DOHH2 (cell line): ENCODE data around the gene BLOC1S4.

Experiments
- H3F3A ChIP-seq: fragments of 200-600 bp; sonication (generic), shearing (Covaris generic); 2 replicates; pipeline ENCODE4 v1.6.0; 2016; ENCODE audit warnings: antibody characterized with exemption, mild to moderate bottlenecking; ENCODE audit not compliant: control insufficient read depth, insufficient read depth
- H3K27ac ChIP-seq: fragments of 200-600 bp; sonication (generic); 2 replicates; pipeline ENCODE4 v1.5.1; 2014; ENCODE audit warnings: low read depth, mild to moderate bottlenecking, low read length, moderate library complexity
- H3K27me3 ChIP-seq: fragments of 200-600 bp; sonication (generic); 2 replicates; pipeline ENCODE4 v1.6.1; 2014; ENCODE audit warnings: mild to moderate bottlenecking, low read length, mixed read lengths; ENCODE audit not compliant: control insufficient read depth
- H3K36me3 ChIP-seq: fragments of 200-600 bp; sonication (generic); 2 replicates; pipeline ENCODE4 v1.6.1; 2014; ENCODE audit warnings: mild to moderate bottlenecking, low read length, moderate library complexity, mixed read lengths; ENCODE audit not compliant: control insufficient read depth
- H3K4me1 ChIP-seq: fragments of 200-600 bp; sonication (generic); 2 replicates; pipeline ENCODE4 v1.6.1; 2014; ENCODE audit warnings: mild to moderate bottlenecking, low read length, mixed read lengths; ENCODE audit not compliant: control insufficient read depth
- H3K4me2 ChIP-seq: fragments of 200-600 bp; sonication (generic); 2 replicates; pipeline ENCODE4 v1.6.0; 2014; ENCODE audit warnings: mild to moderate bottlenecking, low read length, moderate library complexity
- H3K4me3 ChIP-seq: fragments of 200-600 bp; sonication (generic); 2 replicates; pipeline ENCODE4 v1.5.1; 2014; ENCODE audit warnings: mild to moderate bottlenecking, low read length, mixed read lengths
- H3K79me2 ChIP-seq: fragments of 200-600 bp; sonication (generic); 2 replicates; pipeline ENCODE4 v1.6.1; 2014; ENCODE audit warnings: mild to moderate bottlenecking, low read length, mixed read lengths; ENCODE audit not compliant: control insufficient read depth
- H3K9me2 ChIP-seq: fragments of 200-600 bp; sonication (generic); replicated peaks from 2 replicates; pipeline ENCODE4 v1.6.1; 2014; ENCODE audit warnings: mild to moderate bottlenecking, low read length, mixed read lengths; ENCODE audit not compliant: control insufficient read depth
- H3K9me3 ChIP-seq: fragments of 200-600 bp; sonication (generic); 2 replicates; pipeline ENCODE4 v1.6.1; 2014; ENCODE audit warnings: antibody characterized with exemption, low read length, mixed read lengths; ENCODE audit not compliant: control insufficient read depth, insufficient read depth
- H4K20me1 ChIP-seq: fragments of 200-600 bp; sonication (generic); 2 replicates; pipeline ENCODE4 v1.6.0; 2014; ENCODE audit warnings: low read depth, mild to moderate bottlenecking, antibody characterized with exemption, low read length, moderate library complexity; ENCODE audit not compliant: control insufficient read depth, insufficient read depth
- CTCF ChIP-seq: fragments of 200-600 bp; sonication (generic); IDR thresholded peaks from one replicate; pipeline ENCODE4 v1.5.1; 2014; ENCODE audit warnings: antibody characterized with exemption, mild to moderate bottlenecking, low read depth, low read length; ENCODE audit not compliant: poor library complexity, severe bottlenecking
- EZH2phosphoT487 ChIP-seq: fragments of 200-600 bp; sonication (generic); IDR thresholded peaks from 2 replicates; pipeline ENCODE4 v1.6.1; 2017; ENCODE audit warnings: borderline replicate concordance, mild to moderate bottlenecking, antibody characterized with exemption, low read length, moderate library complexity, mixed read lengths

The BLOC1S4 gene

GRCh38 chr4:6740347-6740746, 24.4 kb downstream of the BLOC1S4 start:
- H3K79me2 ChIP-seq, result no peaks in the 10 kb centered on the region
- no peaks in the 10 kb centered on the region for H3K9me2 ChIP-seq
- H3K4me3 ChIP-seq, result no peak overlapping the region
- H3K4me1 ChIP-seq, result no peaks in the 10 kb centered on the region
- H3K9me3 ChIP-seq, result no peaks in the 10 kb centered on the region
- no peaks in the 10 kb centered on the region for H3K27me3 ChIP-seq
- no peak overlapping the region for H3K4me2 ChIP-seq
- no peak for TF ChIP-seq EZH2phosphoT487
- no peak overlapping the region for H3K27ac ChIP-seq
- H3K36me3 ChIP-seq, result no peaks in the 10 kb centered on the region
- H3F3A ChIP-seq, result no peaks in the 10 kb centered on the region
- H4K20me1 ChIP-seq, result no peaks in the 10 kb centered on the region

- H3K4me2 ChIP-seq, result no peak overlapping the region
- H3K27me3 ChIP-seq, result no peaks in the 10 kb centered on the region
- H3K9me2 ChIP-seq, result no peaks in the 10 kb centered on the region
- H3K36me3 ChIP-seq, result no peaks in the 10 kb centered on the region
- no peaks in the 10 kb centered on the region for H3K79me2 ChIP-seq
- no peaks in the 10 kb centered on the region for H3K4me1 ChIP-seq
- no peaks in the 10 kb centered on the region for H4K20me1 ChIP-seq
- TF ChIP-seq EZH2phosphoT487 (no peak), CTCF (no peak)
- H3F3A ChIP-seq, result no peaks in the 10 kb centered on the region
- no peaks in the 10 kb centered on the region for H3K9me3 ChIP-seq
- no peak overlapping the region for H3K4me3 ChIP-seq
- H3K27ac ChIP-seq, result no peak overlapping the region
Measured at GRCh38 chr4:6742507-6742906, 26.5 kb downstream of the BLOC1S4 start.

GRCh38 chr4:6742989-6743388, 27.0 kb downstream of the BLOC1S4 start:
- no peaks in the 10 kb centered on the region for H3K79me2 ChIP-seq
- H3K4me2 ChIP-seq, result no peak overlapping the region
- no peak overlapping the region for H3K4me3 ChIP-seq
- no peaks in the 10 kb centered on the region for H3K4me1 ChIP-seq
- no peaks in the 10 kb centered on the region for H3K36me3 ChIP-seq
- H3F3A ChIP-seq, result no peaks in the 10 kb centered on the region
- no peak overlapping the region for H3K27ac ChIP-seq
- TF ChIP-seq CTCF, result no peak
- no peak for TF ChIP-seq EZH2phosphoT487
- no peaks in the 10 kb centered on the region for H3K27me3 ChIP-seq
- H3K9me3 ChIP-seq, result no peaks in the 10 kb centered on the region
- H3K9me2 ChIP-seq, result no peaks in the 10 kb centered on the region
- no peaks in the 10 kb centered on the region for H4K20me1 ChIP-seq

- no peak for TF ChIP-seq EZH2phosphoT487
- no peak for TF ChIP-seq CTCF
- Histone ChIP-seq H3K4me1 (no peaks in the 10 kb centered on the region), H3K9me2 (no peaks in the 10 kb centered on the region), H3K27ac (no peak overlapping the region), H3K4me3 (no peak overlapping the region), H3K79me2 (no peaks in the 10 kb centered on the region), H3K27me3 (no peaks in the 10 kb centered on the region), H3F3A (no peaks in the 10 kb centered on the region), H4K20me1 (no peaks in the 10 kb centered on the region), H3K4me2 (no peak overlapping the region), H3K9me3 (no peaks in the 10 kb centered on the region), H3K36me3 (no peaks in the 10 kb centered on the region)
Measured at GRCh38 chr4:6746721-6747293, 30.8 kb downstream of the BLOC1S4 start.
